ENCODE data around the gene USP6NL.

The USP6NL gene

DNA sequence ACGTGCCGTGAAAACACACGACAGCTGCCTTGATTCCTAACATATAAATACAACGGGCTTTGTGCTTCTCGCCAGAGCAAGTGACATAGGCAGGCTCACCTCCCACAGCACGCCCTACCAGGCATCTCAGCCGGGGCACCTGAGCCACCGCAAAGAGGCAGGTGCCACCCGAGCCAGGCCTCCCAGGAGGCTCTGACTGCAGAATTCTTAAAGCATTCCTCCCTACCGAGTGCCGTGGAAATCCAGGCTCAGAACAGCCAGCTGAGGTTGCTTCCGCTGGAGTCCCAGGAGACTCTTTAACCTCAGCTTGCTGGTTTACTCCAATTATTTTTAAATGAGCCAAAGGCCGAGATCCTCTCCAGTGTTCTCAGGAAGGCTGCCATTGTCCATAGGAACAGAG, 206.5 kb downstream of the USP6NL start:
- peak; percentile 24 for DNase-seq
